HepG2 (cell line): ENCODE results near the gene SLC39A2. TPM values are rescaled to one million over a fixed set of nuclear protein-coding genes. Genes with fewer than 3 reads are reported as not detected.

Experiments
- HIVEP1 ChIP-seq: sonication (generic); formaldehyde crosslinking; IDR thresholded peaks from 2 replicates; pipeline ENCODE4 v1.4.0; 2020; ENCODE audit warnings: mild to moderate bottlenecking, missing genetic modification reagents
- HNRNPK ChIP-seq: fragments of 200-400 bp; formaldehyde crosslinking; IDR thresholded peaks from 2 replicates; pipeline ENCODE4 v1.6.1; 2018; ENCODE audit warnings: low read length, low read depth, moderate library complexity, mild to moderate bottlenecking; ENCODE audit not compliant: poor library complexity, severe bottlenecking
- KDM2A ChIP-seq: sonication (generic); formaldehyde crosslinking; IDR thresholded peaks from 2 replicates; pipeline ENCODE4 v1.4.0; 2020; ENCODE audit warnings: low read depth, missing genetic modification reagents, borderline replicate concordance
- MXD1 ChIP-seq: sonication (generic); formaldehyde crosslinking; IDR thresholded peaks from 2 replicates; pipeline ENCODE4 v1.4.0; 2020; ENCODE audit warnings: mild to moderate bottlenecking, missing genetic modification reagents
- NFKBIZ ChIP-seq: IDR thresholded peaks from 2 replicates; pipeline ENCODE4 v1.6.1; 2018; ENCODE audit warnings: missing genetic modification reagents, missing compliant biosample characterization
- NRL ChIP-seq: sonication (generic); formaldehyde crosslinking; IDR thresholded peaks from 2 replicates; pipeline ENCODE4 v1.5.0; 2020; ENCODE audit warnings: missing genetic modification reagents, mild to moderate bottlenecking, moderate library complexity, borderline replicate concordance
- ZMYM3 ChIP-seq: sonication (generic); formaldehyde crosslinking; IDR thresholded peaks from 2 replicates; pipeline ENCODE4 v1.5.1; 2020; ENCODE audit warnings: mild to moderate bottlenecking, missing genetic modification reagents
- ZNF205 ChIP-seq: IDR thresholded peaks from 2 replicates; pipeline ENCODE4 v1.6.1; 2018; ENCODE audit warnings: missing biosample characterization, missing genetic modification reagents
- ZNF615 ChIP-seq: sonication (generic); formaldehyde crosslinking; IDR thresholded peaks from 2 replicates; pipeline ENCODE4 v1.5.0; 2020; ENCODE audit warnings: mild to moderate bottlenecking, missing genetic modification reagents, borderline replicate concordance
- ZNF790 ChIP-seq: sonication (generic); formaldehyde crosslinking; IDR thresholded peaks from 2 replicates; pipeline ENCODE4 v1.8.0; 2022; ENCODE audit warnings: missing genetic modification reagents, mild to moderate bottlenecking, borderline replicate concordance
- ZSCAN5A ChIP-seq: sonication (generic); formaldehyde crosslinking; IDR thresholded peaks from 2 replicates; pipeline ENCODE4 v1.8.0; 2022; ENCODE audit warnings: mild to moderate bottlenecking, missing genetic modification reagents, borderline replicate concordance
- polyA plus RNA-seq, 8 experiments: library from polyadenylated mRNA; depleted of rRNA in 3 of 8; stranded (reverse) in 7 of 8; unstranded in 1 of 8; fragments of >200 nt; fragmentation: Illumina TruSeq in 4 of 8; extraction: Trizol in 4 of 8; gene quantifications; 2 replicates each; pipeline versions ENCODE4 v1.2.1 to v1.2.3, GENCODE V29; 2011 to 2016; ENCODE audit warnings: low read depth in 4 of 8, missing spikeins in 1 of 8, mixed read lengths in 1 of 8; ENCODE audit not compliant: insufficient read depth in 1 of 8
- total RNA-seq, 5 experiments: library from RNA; depleted of rRNA; stranded (reverse); fragments of >200 nt; fragmentation: Illumina TruSeq; extraction: Trizol; gene quantifications; 2 replicates each; pipeline ENCODE4 v1.2.3, GENCODE V29; 2016; ENCODE audit warnings: low read depth in 1 of 5
- TF ChIP-seq, protein P1 (sequence below): sonication (generic); formaldehyde crosslinking; IDR thresholded peaks from 2 replicates; pipeline ENCODE4 v1.8.0; 2023; ENCODE audit warnings: mild to moderate bottlenecking, missing genetic modification reagents
- TF ChIP-seq, protein P2 (sequence below): sonication (generic); formaldehyde crosslinking; IDR thresholded peaks from 2 replicates; pipeline ENCODE4 v1.4.0; 2020; ENCODE audit warnings: missing genetic modification reagents
- TF ChIP-seq, protein P3 (sequence below): sonication (generic); formaldehyde crosslinking; conservative IDR thresholded peaks from 2 replicates; pipeline ENCODE4 v1.4.0; 2020; ENCODE audit warnings: missing genetic modification reagents
- TF ChIP-seq, protein P4 (sequence below): sonication (generic); formaldehyde crosslinking; IDR thresholded peaks from 2 replicates; pipeline ENCODE4 v1.4.0; 2020; ENCODE audit warnings: missing genetic modification reagents, borderline replicate concordance
- TF ChIP-seq, protein P5 (sequence below): sonication (generic); formaldehyde crosslinking; IDR thresholded peaks from 2 replicates; pipeline ENCODE4 v1.4.0; 2020; ENCODE audit warnings: missing genetic modification reagents

SLC39A2 gene
- total and polyA plus RNA-seq, 2 of the 13 experiments (the other 11 are each of a cell fraction or from before 2014, with no cell fraction given): 0.08 to 0.11 TPM

DNA sequence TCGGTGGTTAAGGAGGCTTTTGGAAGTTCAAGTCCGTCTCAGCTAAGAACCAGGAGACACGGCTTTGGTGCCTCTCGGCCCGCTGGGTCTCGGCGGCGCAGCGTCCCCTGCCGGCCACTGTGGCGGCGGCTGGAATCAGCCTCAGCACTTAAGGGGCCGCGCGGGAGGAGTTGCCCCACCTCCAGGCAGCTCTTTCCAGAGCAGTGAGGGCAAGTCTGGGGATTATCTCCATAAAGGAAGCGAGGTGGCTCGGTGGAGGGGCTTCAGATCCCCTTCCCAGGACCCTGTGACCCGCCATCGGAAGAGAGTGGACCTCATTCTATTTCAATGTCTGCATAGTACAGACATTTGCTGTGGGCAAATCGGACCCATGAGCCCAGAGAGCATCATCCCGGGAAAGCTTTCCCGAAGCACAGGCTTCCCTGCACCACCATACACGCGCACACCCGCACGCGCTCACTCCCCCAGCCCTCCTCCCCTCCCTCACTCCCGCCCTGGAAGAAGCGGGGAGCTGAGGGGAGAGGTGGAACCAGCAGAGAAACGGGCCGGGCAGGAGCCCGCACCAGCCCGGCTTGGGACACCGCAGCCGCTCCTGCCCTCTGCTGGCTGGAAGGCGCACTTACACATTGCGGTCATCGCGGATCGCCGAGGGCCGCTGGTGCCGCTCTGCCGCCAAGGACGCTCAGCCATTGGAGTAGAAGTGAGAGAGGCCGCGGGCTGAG, 27.9 kb upstream of the SLC39A2 start (continued):
- TF ChIP-seq, protein P1, sequence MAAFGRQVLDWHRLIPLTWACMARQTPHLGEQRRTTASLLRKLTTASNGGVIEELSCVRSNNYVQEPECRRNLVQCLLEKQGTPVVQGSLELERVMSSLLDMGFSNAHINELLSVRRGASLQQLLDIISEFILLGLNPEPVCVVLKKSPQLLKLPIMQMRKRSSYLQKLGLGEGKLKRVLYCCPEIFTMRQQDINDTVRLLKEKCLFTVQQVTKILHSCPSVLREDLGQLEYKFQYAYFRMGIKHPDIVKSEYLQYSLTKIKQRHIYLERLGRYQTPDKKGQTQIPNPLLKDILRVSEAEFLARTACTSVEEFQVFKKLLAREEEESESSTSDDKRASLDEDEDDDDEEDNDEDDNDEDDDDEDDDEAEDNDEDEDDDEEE (CRISPR knock-in tag): peak; percentile 9; the same call in 1 of the 2 replicates
- TF ChIP-seq, protein P2, sequence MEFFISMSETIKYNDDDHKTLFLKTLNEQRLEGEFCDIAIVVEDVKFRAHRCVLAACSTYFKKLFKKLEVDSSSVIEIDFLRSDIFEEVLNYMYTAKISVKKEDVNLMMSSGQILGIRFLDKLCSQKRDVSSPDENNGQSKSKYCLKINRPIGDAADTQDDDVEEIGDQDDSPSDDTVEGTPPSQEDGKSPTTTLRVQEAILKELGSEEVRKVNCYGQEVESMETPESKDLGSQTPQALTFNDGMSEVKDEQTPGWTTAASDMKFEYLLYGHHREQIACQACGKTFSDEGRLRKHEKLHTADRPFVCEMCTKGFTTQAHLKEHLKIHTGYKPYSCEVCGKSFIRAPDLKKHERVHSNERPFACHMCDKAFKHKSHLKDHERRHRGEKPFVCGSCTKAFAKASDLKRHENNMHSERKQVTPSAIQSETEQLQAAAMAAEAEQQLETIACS (CRISPR knock-in tag): peak; percentile 45; the same call in 1 of the 2 replicates
- no peak for TF ChIP-seq ZNF615 (CRISPR knock-in tag)
- TF ChIP-seq ZNF790 (CRISPR knock-in tag): no peak
- peak; percentile 90 for TF ChIP-seq ZNF205 (CRISPR knock-in tag)
- TF ChIP-seq NRL (CRISPR knock-in tag): peak; percentile 78; the same call in 1 of the 2 replicates
- TF ChIP-seq HNRNPK: peak; percentile 81
- TF ChIP-seq, protein P3, sequence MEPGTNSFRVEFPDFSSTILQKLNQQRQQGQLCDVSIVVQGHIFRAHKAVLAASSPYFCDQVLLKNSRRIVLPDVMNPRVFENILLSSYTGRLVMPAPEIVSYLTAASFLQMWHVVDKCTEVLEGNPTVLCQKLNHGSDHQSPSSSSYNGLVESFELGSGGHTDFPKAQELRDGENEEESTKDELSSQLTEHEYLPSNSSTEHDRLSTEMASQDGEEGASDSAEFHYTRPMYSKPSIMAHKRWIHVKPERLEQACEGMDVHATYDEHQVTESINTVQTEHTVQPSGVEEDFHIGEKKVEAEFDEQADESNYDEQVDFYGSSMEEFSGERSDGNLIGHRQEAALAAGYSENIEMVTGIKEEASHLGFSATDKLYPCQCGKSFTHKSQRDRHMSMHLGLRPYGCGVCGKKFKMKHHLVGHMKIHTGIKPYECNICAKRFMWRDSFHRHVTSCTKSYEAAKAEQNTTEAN (CRISPR knock-in tag): peak; percentile 56; the same call in 1 of the 2 replicates
- TF ChIP-seq, protein P4, sequence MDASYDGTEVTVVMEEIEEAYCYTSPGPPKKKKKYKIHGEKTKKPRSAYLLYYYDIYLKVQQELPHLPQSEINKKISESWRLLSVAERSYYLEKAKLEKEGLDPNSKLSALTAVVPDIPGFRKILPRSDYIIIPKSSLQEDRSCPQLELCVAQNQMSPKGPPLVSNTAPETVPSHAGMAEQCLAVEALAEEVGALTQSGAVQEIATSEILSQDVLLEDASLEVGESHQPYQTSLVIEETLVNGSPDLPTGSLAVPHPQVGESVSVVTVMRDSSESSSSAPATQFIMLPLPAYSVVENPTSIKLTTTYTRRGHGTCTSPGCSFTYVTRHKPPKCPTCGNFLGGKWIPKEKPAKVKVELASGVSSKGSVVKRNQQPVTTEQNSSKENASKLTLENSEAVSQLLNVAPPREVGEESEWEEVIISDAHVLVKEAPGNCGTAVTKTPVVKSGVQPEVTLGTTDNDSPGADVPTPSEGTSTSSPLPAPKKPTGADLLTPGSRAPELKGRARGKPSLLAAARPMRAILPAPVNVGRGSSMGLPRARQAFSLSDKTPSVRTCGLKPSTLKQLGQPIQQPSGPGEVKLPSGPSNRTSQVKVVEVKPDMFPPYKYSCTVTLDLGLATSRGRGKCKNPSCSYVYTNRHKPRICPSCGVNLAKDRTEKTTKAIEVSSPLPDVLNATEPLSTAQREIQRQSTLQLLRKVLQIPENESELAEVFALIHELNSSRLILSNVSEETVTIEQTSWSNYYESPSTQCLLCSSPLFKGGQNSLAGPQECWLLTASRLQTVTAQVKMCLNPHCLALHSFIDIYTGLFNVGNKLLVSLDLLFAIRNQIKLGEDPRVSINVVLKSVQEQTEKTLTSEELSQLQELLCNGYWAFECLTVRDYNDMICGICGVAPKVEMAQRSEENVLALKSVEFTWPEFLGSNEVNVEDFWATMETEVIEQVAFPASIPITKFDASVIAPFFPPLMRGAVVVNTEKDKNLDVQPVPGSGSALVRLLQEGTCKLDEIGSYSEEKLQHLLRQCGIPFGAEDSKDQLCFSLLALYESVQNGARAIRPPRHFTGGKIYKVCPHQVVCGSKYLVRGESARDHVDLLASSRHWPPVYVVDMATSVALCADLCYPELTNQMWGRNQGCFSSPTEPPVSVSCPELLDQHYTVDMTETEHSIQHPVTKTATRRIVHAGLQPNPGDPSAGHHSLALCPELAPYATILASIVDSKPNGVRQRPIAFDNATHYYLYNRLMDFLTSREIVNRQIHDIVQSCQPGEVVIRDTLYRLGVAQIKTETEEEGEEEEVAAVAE (CRISPR knock-in tag): peak; percentile 33; the same call in 1 of the 2 replicates
- TF ChIP-seq, protein P5, sequence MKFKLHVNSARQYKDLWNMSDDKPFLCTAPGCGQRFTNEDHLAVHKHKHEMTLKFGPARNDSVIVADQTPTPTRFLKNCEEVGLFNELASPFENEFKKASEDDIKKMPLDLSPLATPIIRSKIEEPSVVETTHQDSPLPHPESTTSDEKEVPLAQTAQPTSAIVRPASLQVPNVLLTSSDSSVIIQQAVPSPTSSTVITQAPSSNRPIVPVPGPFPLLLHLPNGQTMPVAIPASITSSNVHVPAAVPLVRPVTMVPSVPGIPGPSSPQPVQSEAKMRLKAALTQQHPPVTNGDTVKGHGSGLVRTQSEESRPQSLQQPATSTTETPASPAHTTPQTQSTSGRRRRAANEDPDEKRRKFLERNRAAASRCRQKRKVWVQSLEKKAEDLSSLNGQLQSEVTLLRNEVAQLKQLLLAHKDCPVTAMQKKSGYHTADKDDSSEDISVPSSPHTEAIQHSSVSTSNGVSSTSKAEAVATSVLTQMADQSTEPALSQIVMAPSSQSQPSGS (CRISPR knock-in tag): peak; percentile 57
- TF ChIP-seq NFKBIZ (CRISPR knock-in tag): no peak
- 0 out of 2 replicates have a peak, but pooled peaks have one; percentile 61 for TF ChIP-seq ZSCAN5A (CRISPR knock-in tag)
- peak; percentile 54 for TF ChIP-seq HIVEP1 (CRISPR knock-in tag)
- TF ChIP-seq ZMYM3 (CRISPR knock-in tag): peak; percentile 22; the same call in 1 of the 2 replicates
- peak; percentile 94 for TF ChIP-seq KDM2A (CRISPR knock-in tag)
- TF ChIP-seq MXD1 (CRISPR knock-in tag): peak; percentile 35; the same call in 1 of the 2 replicates
